CD4-positive, alpha-beta T cell (primary cell): ENCODE measurements around the gene RRP1B. TPM values are rescaled to one million over a fixed set of nuclear protein-coding genes. Genes with fewer than 3 reads are reported as not detected.

Experiments
- ATAC-seq: fragments of 200-7000 bp; cut with Tn5 transposase; one replicate; pipeline ENCODE4 v1.10.0; 2022; ENCODE audit warnings: mild to moderate bottlenecking; ENCODE audit not compliant: poor library complexity
- CTCF ChIA-PET: fragments of 350-600 bp; sonication (Branson Sonifier 250); formaldehyde crosslinking; loops from one replicate; lab custom pipeline; 2021; ENCODE audit warnings: antibody characterized with exemption, inconsistent platforms; lab: Charles Lee
- POLR2A ChIA-PET: fragments of 350-600 bp; sonication (Branson Sonifier 250); formaldehyde crosslinking; loops from one replicate; lab custom pipeline; 2021; ENCODE audit warnings: antibody characterized with exemption, inconsistent platforms; lab: Charles Lee
- DNase-seq, 14 experiments: peaks; one replicate each; pipeline ENCODE4 v3.0.0-alpha.2; 2013 to 2020; ENCODE audit warnings: mixed read lengths in 2 of 14
- H3K27ac ChIP-seq, 2 donors: one replicate each; pipeline versions ENCODE4 v1.5.1 to v1.7.0; 2013; ENCODE audit warnings: low read length in 2 of 2, low read depth in 1 of 2, mild to moderate bottlenecking in 1 of 2
- H3K27me3 ChIP-seq, 2 experiments: 1 replicate in 1 of 2; 2 replicates in 1 of 2; pipeline versions ENCODE4 v1.6.1 to v1.7.0; 2013; ENCODE audit warnings: low read length in 2 of 2, control low read depth in 1 of 2, mild to moderate bottlenecking in 1 of 2, moderate library complexity in 1 of 2; ENCODE audit not compliant: insufficient read depth in 2 of 2, control insufficient read depth in 1 of 2
- H3K36me3 ChIP-seq: one replicate; pipeline ENCODE4 v1.6.1; 2013; ENCODE audit warnings: low read length, control low read depth; ENCODE audit not compliant: insufficient read depth
- H3K4me1 ChIP-seq: one replicate; pipeline ENCODE4 v1.6.1; 2013; ENCODE audit warnings: low read length, control low read depth; ENCODE audit not compliant: insufficient read depth
- H3K4me3 ChIP-seq: one replicate; pipeline ENCODE4 v1.5.1; 2013; ENCODE audit warnings: mild to moderate bottlenecking, low read length, moderate library complexity
- H3K9me3 ChIP-seq, 2 experiments: 1 replicate in 1 of 2; 2 replicates in 1 of 2; pipeline versions ENCODE4 v1.6.1 to v1.7.0; 2013; ENCODE audit warnings: low read length in 2 of 2, mild to moderate bottlenecking in 2 of 2, control low read depth in 1 of 2, moderate library complexity in 1 of 2; ENCODE audit not compliant: control insufficient read depth in 1 of 2, insufficient read depth in 1 of 2
- H3K27ac Mint-ChIP-seq: one replicate; pipeline ENCODE4 v1.8.0; 2020; ENCODE audit warnings: mixed read lengths
- H3K27me3 Mint-ChIP-seq: one replicate; pipeline ENCODE4 v1.8.0; 2021; ENCODE audit warnings: mixed read lengths
- H3K36me3 Mint-ChIP-seq: one replicate; pipeline ENCODE4 v1.8.0; 2021; ENCODE audit warnings: low read depth, mixed read lengths
- H3K4me1 Mint-ChIP-seq: one replicate; pipeline ENCODE4 v1.8.0; 2021; ENCODE audit warnings: low read depth, mixed read lengths
- H3K4me3 Mint-ChIP-seq: one replicate; pipeline ENCODE4 v1.8.0; 2020; ENCODE audit warnings: mild to moderate bottlenecking, mixed read lengths
- H3K9me3 Mint-ChIP-seq: one replicate; pipeline ENCODE4 v1.8.0; 2020; ENCODE audit warnings: mixed read lengths
- intact Hi-C, 2 experiments: fragments of 100-400 bp; cut with DNase I in 1 of 2; cut with micrococcal nuclease in 1 of 2; formaldehyde crosslinking; loops; one replicate each; pipeline versions ENCODE4 v1.15.1 to v1.9.0; 2023 to 2025; cut with DNase I, micrococcal nuclease
- total RNA-seq, 174 experiments: library from RNA in 2 of 174; stranded (reverse) in 2 of 174; gene quantifications; one replicate each; pipeline ENCODE4 v1.2.3 and lab custom pipeline; 2021 to 2026
- TF ChIP-seq, protein P1 (sequence below): fragments of 200-600 bp; IDR thresholded peaks from one replicate; pipeline ENCODE4 v1.8.0; 2022; ENCODE audit warnings: antibody characterized with exemption, mild to moderate bottlenecking

Gene RRP1B
- total RNA-seq, 2 experiments from 2014 or later: 18.6 to 19.2 TPM

DNA sequence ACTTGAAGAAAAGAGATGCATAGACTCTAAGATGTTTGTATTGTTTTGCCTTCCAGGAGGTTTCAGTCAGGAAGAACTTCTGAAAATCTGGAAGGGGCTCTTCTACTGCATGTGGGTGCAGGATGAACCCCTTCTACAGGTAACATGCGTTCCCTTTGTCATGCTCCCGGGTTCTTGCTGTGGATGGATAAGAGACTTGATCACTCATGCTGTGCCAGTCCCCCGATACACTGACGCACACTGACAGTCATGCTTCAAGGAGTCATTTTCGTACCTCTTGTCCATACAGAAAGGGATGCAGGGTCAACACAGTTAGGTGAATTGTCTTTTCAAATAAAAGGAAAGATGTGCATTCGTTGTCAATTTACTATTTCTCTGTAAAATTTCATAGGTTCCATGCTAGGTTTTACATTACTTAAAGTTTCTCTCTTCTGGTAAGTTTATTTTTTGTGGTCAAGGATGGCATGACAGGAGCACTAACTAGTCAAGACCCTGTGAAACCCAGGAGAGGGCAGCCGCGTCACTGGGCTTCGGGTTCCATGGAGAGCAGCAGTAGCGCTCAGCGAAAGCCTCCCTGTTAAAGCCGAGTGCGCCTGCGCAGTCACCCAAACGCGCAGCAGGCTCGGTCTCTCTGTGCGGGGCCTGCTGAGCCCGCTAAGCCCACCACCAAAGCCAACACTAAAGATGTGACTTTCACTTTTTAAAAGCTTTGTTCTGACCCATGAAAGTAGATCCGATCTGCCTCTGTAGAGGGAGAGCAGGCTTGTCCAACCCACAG is 10.7 kb downstream of the RRP1B start:
- H3K36me3 Mint-ChIP-seq: peaks cover 85% of the 10 kb centered on the region
- H3K27me3 Mint-ChIP-seq: no peaks in the 10 kb centered on the region
- no peaks in the 10 kb centered on the region for H3K27me3 ChIP-seq
- no peak for ATAC-seq
- H3K4me1 Mint-ChIP-seq: peaks cover 28% of the 10 kb centered on the region
- intact Hi-C loops: no loop called here
- H3K9me3 ChIP-seq: no peaks in the 10 kb centered on the region
- POLR2A ChIA-PET: no interaction called here
- no peak for DNase-seq
- no peak overlapping the region for H3K27ac ChIP-seq
- H3K36me3 ChIP-seq: peaks cover 64% of the 10 kb centered on the region
- no peaks in the 10 kb centered on the region for H3K9me3 Mint-ChIP-seq
- H3K4me3 Mint-ChIP-seq: no peak overlapping the region
- no peak overlapping the region for H3K27ac Mint-ChIP-seq
- TF ChIP-seq, protein P1, sequence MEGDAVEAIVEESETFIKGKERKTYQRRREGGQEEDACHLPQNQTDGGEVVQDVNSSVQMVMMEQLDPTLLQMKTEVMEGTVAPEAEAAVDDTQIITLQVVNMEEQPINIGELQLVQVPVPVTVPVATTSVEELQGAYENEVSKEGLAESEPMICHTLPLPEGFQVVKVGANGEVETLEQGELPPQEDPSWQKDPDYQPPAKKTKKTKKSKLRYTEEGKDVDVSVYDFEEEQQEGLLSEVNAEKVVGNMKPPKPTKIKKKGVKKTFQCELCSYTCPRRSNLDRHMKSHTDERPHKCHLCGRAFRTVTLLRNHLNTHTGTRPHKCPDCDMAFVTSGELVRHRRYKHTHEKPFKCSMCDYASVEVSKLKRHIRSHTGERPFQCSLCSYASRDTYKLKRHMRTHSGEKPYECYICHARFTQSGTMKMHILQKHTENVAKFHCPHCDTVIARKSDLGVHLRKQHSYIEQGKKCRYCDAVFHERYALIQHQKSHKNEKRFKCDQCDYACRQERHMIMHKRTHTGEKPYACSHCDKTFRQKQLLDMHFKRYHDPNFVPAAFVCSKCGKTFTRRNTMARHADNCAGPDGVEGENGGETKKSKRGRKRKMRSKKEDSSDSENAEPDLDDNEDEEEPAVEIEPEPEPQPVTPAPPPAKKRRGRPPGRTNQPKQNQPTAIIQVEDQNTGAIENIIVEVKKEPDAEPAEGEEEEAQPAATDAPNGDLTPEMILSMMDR: no peak
- CTCF ChIA-PET: no interaction called here
- no peak overlapping the region for H3K4me3 ChIP-seq
- H3K4me1 ChIP-seq: peaks cover 19% of the 10 kb centered on the region

DNA sequence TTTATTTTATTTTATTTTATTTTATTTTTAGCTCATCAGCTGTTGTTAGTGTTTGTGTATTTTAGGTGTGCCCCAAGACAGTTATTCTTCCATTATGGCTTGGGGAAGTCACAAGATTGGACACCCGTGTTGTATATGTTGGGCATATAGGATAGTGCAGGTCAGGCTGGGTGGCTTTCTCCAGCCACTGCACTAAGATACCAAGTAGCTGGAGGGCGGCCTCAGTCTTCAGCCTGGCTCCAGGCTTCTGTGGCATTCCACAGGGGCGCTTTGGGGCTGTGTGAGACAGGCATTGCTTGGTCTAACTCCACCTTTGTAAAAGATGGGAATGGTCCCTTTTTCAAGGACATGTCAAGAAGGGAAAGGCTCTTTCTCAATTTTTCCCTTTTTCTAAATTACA is 16.5 kb downstream of the RRP1B start:
- Histone ChIP-seq H3K27me3 (no peaks in the 10 kb centered on the region), H3K4me3 (no peak overlapping the region), H3K36me3 (peaks cover 75% of the 10 kb centered on the region), H3K27ac (no peak overlapping the region), H3K4me1 (peaks cover 2% of the 10 kb centered on the region), H3K9me3 (no peaks in the 10 kb centered on the region)
- no peak for ATAC-seq
- Mint-ChIP-seq H3K9me3 (no peaks in the 10 kb centered on the region), H3K4me1 (peaks cover 14% of the 10 kb centered on the region), H3K27me3 (no peaks in the 10 kb centered on the region), H3K36me3 (peaks cover 93% of the 10 kb centered on the region), H3K27ac (no peak overlapping the region), H3K4me3 (no peak overlapping the region)
- intact Hi-C loops: no loop called here
- CTCF ChIA-PET: interaction anchor here (1.0 kb wide), 1 partner anchor 19 kb away, joined by 3 read pairs; no protein-coding TSS in a partner anchor
- DNase-seq: no peak
- TF ChIP-seq, protein P1: no peak
- POLR2A ChIA-PET: interaction anchor here (1.0 kb wide), 1 partner anchor 16 kb away, joined by 4 read pairs; the partner anchor contains the start of genes HSF2BP and RRP1B

DNA sequence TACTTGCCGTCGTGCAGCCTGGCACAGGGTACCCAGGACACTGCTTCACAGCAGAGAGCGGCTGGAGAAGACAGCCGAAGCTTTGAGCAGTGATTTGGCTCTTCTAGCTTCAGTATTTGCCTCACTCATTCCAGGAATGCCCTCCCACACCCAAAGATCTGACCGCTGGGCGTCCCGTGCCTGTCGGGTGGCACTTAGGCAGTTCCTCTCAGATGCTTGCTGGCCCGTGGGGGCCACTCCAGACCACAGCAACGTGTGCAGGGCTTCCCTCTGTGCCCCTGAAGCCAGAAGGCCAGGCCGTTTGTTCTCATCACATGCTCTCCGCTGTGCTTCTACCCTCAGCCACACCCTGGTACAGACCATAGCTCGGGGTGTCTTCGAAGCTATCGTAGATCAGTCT is 17.0 kb downstream of the RRP1B start:
- no peaks in the 10 kb centered on the region for H3K4me1 ChIP-seq
- H3K36me3 ChIP-seq: peaks cover 74% of the 10 kb centered on the region
- H3K27ac ChIP-seq: no peak overlapping the region
- DNase-seq (no peak), ATAC-seq (no peak)
- Mint-ChIP-seq H3K36me3 (peaks cover 88% of the 10 kb centered on the region), H3K27me3 (no peaks in the 10 kb centered on the region), H3K4me3 (no peak overlapping the region), H3K9me3 (no peaks in the 10 kb centered on the region), H3K4me1 (peaks cover 14% of the 10 kb centered on the region), H3K27ac (no peak overlapping the region)
- intact Hi-C loops: no loop called here
- TF ChIP-seq, protein P1: no peak
- no peaks in the 10 kb centered on the region for H3K9me3 ChIP-seq
- no peak overlapping the region for H3K4me3 ChIP-seq
- H3K27me3 ChIP-seq: no peaks in the 10 kb centered on the region
- ChIA-PET CTCF (interaction anchor here (1.0 kb wide), 1 partner anchor 18 kb away, joined by 3 read pairs; no protein-coding TSS in a partner anchor), POLR2A (no interaction called here)
